Measurements from ENCODE around the gene CNFN.
"Not testable (repeated sequence)": the region's sequence is repeated elsewhere in the genome, so short reads cannot be mapped to it uniquely, and the experiment has no call there.

The CNFN gene

GRCh38 chr19:42348211-42348610 lies 41.9 kb downstream of the CNFN start:
- DNase-seq = no peak

DNA sequence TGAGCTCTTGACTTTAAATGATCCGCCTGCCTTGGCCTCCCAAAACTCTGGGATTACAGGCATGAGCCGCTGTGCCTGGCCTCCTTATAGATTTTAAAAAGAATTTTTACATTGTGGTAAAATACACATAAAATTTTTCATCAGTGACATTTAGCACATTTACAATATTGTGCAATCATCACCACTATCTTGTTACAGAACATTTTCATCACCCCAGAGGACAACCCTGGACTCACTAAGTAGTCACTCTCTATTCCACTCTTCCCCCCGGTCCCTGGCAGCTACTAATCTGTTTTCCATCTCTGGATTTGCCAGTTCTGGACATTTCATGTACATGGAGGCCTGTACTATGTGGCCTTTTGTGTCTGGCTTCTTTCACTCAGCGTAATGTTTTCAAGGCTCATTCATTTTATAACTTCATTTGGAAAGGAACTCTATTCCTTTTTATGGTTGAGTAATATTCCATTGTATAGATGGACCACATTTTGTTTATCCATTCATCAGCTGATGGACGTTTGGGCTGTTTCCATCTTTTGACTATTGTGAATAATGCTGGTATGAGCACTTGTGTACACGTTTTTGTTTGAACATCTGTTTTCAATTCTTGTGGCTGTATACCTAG lies 44.8 kb downstream of the CNFN start:
- no peak for DNase-seq

DNA sequence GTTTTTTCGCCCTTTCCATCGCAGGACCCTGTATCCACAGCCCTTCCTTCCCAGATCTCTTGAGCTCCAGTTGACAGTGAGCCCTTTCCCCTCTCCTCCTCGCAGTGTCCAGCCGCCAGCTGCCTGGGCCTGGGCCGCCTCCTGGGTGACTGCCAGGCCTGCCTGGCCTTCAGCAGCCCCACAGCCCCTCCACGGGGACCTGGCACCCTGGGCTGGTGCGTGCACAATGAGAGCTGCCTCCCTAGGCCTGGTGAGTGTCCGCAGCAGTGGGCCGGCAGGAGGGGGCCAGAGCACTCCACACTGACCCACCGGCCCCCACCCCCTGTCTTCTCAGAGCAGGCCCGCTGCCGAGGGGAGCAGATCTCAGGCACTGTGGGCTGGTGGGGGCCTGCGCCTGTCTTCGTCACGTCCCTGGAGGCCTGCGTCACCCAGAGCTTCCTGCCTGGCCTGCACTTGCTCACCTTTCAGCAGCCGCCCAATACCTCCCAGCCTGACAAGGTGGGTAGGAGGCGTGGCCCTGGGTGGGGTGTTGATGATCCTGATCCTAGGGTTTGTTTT lies 45.7 kb downstream of the CNFN start:
- no peak for DNase-seq

DNA sequence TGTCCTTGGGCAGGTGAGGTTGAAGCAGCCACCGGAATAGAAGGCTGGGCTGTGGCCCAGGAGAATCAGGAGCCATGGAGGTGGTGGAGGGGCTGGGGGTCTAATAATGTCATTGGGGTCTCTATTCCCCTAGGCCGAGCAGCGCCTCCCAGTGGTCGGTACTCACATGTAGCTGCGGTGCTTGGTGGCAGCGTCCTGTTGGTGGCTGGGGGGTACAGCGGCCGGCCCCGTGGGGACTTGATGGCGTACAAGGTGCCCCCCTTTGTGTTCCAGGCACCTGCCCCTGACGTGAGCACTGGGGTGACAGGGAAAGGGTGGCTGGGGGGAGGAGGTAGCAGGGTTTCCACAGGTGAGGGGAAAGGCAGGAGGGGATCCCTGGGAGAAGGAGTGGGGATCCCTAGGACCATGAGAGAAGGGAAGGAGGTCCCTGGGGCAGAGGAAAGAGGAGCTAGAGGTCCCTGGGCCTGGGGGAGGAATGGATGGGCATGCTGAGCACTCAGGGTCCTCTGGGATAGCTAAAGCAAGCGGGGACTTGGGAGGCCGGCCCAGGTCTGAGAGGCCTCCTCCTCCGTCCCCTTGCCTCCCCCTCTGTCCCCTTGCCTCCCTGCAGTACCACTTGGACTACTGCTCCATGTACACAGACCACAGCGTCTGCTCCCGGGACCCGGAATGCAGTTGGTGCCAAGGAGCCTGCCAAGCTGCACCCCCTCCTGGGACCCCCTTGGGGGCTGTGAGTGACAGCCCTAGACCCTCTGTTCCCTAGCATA lies 46.6 kb downstream of the CNFN start:
- no peak for DNase-seq

DNA sequence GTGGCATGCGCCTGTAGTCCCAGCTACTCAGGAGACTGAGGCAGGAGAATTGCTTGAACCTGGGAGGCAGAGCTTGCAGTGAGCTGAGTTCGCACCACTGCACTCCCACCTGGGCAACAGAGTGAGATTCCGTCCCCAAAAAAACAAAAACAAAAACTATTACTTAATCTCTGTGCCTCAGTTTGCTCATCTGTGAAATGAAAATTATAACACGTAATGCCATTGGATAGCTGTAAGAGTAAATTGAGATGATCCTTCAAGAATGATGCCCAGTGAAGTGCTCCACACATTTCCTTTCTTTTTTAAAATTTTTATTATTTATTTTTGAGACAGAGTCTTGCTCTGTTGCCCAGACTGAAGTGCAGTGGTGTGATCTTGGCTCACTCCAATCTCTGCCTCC lies 50.2 kb downstream of the CNFN start:
- DNase-seq = not testable (repeated sequence)

DNA sequence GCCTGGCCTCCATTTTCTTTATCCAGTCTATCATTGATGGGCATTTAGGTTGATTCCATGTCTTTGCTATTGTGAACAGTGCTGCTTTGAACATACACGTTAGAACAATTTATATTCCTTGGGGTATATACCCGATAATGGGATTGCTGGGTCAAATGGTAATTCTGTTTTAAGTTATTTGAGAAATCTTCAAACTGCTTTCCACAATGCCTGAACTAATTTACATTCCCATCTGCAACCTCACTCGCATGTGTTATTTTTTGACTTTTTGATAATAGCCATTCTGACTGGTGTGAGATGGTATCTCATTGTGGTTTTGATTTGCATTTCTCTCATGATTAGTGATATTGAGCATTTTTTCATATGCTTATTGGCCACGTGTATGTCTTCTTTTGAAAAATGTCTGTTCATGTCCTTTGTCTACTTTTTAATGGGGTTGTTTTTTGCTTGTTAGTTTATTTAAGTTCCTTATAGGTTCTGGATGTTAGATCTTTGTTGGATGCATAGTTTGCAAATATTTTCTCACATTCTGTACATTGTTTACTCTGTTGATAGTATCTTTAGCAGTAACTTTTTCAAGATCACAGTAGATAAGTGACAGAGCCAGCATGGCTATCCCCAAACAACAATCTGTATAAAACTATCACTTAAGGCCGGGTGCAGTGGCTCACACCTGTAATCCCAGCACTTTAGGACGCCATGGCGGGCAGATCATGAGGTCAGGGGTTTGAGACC lies 50.8 kb downstream of the CNFN start:
- not testable (repeated sequence) for DNase-seq
